HEK293T (cell line): ENCODE data around the gene MED10.

Experiments used
- CTCF ChIA-PET: fragments of 350-600 bp; formaldehyde crosslinking; extraction: SDS; loops from one replicate; lab custom pipeline; 2021; ENCODE audit warnings: antibody characterized with exemption, inconsistent platforms; lab: Yijun Ruan, JAX
- POLR2A ChIA-PET: fragments of 350-600 bp; formaldehyde crosslinking; extraction: SDS; loops from one replicate; lab custom pipeline; 2020; ENCODE audit warnings: antibody characterized with exemption, inconsistent platforms; lab: Yijun Ruan, JAX
- DNase-seq: peaks from one replicate; pipeline ENCODE4 v3.0.0; 2012; ENCODE audit warnings: mixed read lengths; ENCODE audit errors: extremely low spot score
- ARNT ChIP-seq: fragments of 450-650 bp; IDR thresholded peaks from 2 replicates; pipeline ENCODE4 v1.6.1; 2017; ENCODE audit warnings: mild to moderate bottlenecking
- BHLHE40 ChIP-seq: fragments of 450-650 bp; IDR thresholded peaks from 2 replicates; pipeline ENCODE4 v1.6.1; 2016; ENCODE audit warnings: mild to moderate bottlenecking, moderate library complexity, borderline replicate concordance
- CTBP1 ChIP-seq: fragments of 450-650 bp; IDR thresholded peaks from 2 replicates; pipeline ENCODE4 v1.6.1; 2016; ENCODE audit warnings: borderline replicate concordance
- ELF4 ChIP-seq: fragments of 450-650 bp; IDR thresholded peaks from 2 replicates; pipeline ENCODE4 v1.6.1; 2017; ENCODE audit warnings: antibody characterized with exemption
- FOXA1 ChIP-seq: fragments of 450-650 bp; IDR thresholded peaks from 2 replicates; pipeline ENCODE4 v1.6.1; 2016; ENCODE audit warnings: mild to moderate bottlenecking
- FOXK2 ChIP-seq: fragments of 450-650 bp; IDR thresholded peaks from 2 replicates; pipeline ENCODE4 v1.6.1; 2016; ENCODE audit warnings: mild to moderate bottlenecking
- FOXM1 ChIP-seq: fragments of 450-650 bp; IDR thresholded peaks from 2 replicates; pipeline ENCODE4 v1.6.1; 2017; ENCODE audit warnings: mild to moderate bottlenecking, borderline replicate concordance
- HDGF ChIP-seq: fragments of 450-650 bp; IDR thresholded peaks from 2 replicates; pipeline ENCODE4 v1.6.1; 2017; ENCODE audit warnings: antibody characterized with exemption, borderline replicate concordance
- L3MBTL2 ChIP-seq: fragments of 450-650 bp; conservative IDR thresholded peaks from 2 replicates; pipeline ENCODE4 v1.6.1; 2016; ENCODE audit warnings: mild to moderate bottlenecking
- LEF1 ChIP-seq: fragments of 450-650 bp; IDR thresholded peaks from 2 replicates; pipeline ENCODE4 v1.6.1; 2017; ENCODE audit warnings: mild to moderate bottlenecking, borderline replicate concordance
- NFRKB ChIP-seq: fragments of 450-650 bp; IDR thresholded peaks from 2 replicates; pipeline ENCODE4 v1.6.1; 2016; ENCODE audit warnings: mild to moderate bottlenecking, moderate library complexity
- PKNOX1 ChIP-seq: fragments of 450-650 bp; IDR thresholded peaks from 2 replicates; pipeline ENCODE4 v1.6.1; 2016
- SP1 ChIP-seq: fragments of 450-650 bp; IDR thresholded peaks from 2 replicates; pipeline ENCODE4 v1.6.1; 2017
- SUZ12 ChIP-seq: fragments of 450-650 bp; IDR thresholded peaks from 2 replicates; pipeline ENCODE4 v1.6.1; 2016; ENCODE audit warnings: mild to moderate bottlenecking
- TARDBP ChIP-seq: fragments of 450-650 bp; IDR thresholded peaks from 2 replicates; pipeline ENCODE4 v1.6.1; 2016
- ZNF384 ChIP-seq: fragments of 450-650 bp; IDR thresholded peaks from 2 replicates; pipeline ENCODE4 v1.6.1; 2016

MED10 gene

GRCh38 chr5:6392561-6392960, 14.2 kb upstream of the MED10 start:
- TF ChIP-seq SP1 (no peak), NFRKB (no peak), FOXK2 (no peak), ARNT (no peak), FOXA1 (no peak), BHLHE40 (no peak), CTBP1 (no peak), ELF4 (no peak), ZNF384 (no peak), L3MBTL2 (no peak), TARDBP (no peak)
- POLR2A ChIA-PET, result no interaction called here
- CTCF ChIA-PET, result no interaction called here
- DNase-seq, result no peak

- TF ChIP-seq CTBP1, result no peak
- TF ChIP-seq LEF1, result no peak
- TF ChIP-seq ZNF384, result no peak
- no peak for TF ChIP-seq ELF4
- no peak for TF ChIP-seq NFRKB
- TF ChIP-seq TARDBP, result no peak
- no peak for TF ChIP-seq FOXK2
- TF ChIP-seq FOXM1, result no peak
- TF ChIP-seq FOXA1, result no peak
- TF ChIP-seq ARNT, result no peak
- no peak for TF ChIP-seq L3MBTL2
- no peak for TF ChIP-seq SUZ12
- no peak for TF ChIP-seq PKNOX1
- DNase-seq, result no peak
- ChIA-PET POLR2A (interaction anchor here (1.0 kb wide), 1 partner anchor 13 kb away, joined by 4 read pairs; the partner anchor contains the start of gene MED10), CTCF (interaction anchor here (1.0 kb wide), 1 partner anchor 10 kb away, joined by 3 read pairs; no protein-coding TSS in a partner anchor)
Observed at GRCh38 chr5:6391151-6391550, 12.8 kb upstream of the MED10 start.

- ChIA-PET POLR2A (interaction anchor here (1.5 kb wide), 1 partner anchor 11 kb away, joined by 3 read pairs; the partner anchor contains the start of gene MED10), CTCF (interaction anchor here (0.6 kb wide), 1 partner anchor 32 kb away, joined by 3 read pairs; no protein-coding TSS in a partner anchor)
- no peak for DNase-seq
- TF ChIP-seq PKNOX1 (no peak), ZNF384 (no peak), FOXM1 (no peak), CTBP1 (no peak)
Observed at GRCh38 chr5:6389946-6390530, 11.7 kb upstream of the MED10 start.

- ChIA-PET POLR2A (interaction anchor here (1.5 kb wide), 1 partner anchor 11 kb away, joined by 3 read pairs; the partner anchor contains the start of gene MED10), CTCF (no interaction called here)
- no peak for DNase-seq
- no peak for TF ChIP-seq NFRKB
- no peak for TF ChIP-seq FOXM1
- TF ChIP-seq FOXK2, result no peak
- no peak for TF ChIP-seq FOXA1
- TF ChIP-seq PKNOX1, result no peak
- TF ChIP-seq HDGF, result no peak
- no peak for TF ChIP-seq TARDBP
Observed at GRCh38 chr5:6389397-6389796, 11.1 kb upstream of the MED10 start.

- no peak for DNase-seq
- ChIA-PET CTCF (no interaction called here), POLR2A (no interaction called here)
- no peak for TF ChIP-seq FOXA1
- no peak for TF ChIP-seq FOXK2
- TF ChIP-seq ELF4, result no peak
- TF ChIP-seq BHLHE40, result no peak
Observed at GRCh38 chr5:6387970-6388369, 9.6 kb upstream of the MED10 start.

GRCh38 chr5:6386271-6386670, 7.9 kb upstream of the MED10 start:
- no peak for TF ChIP-seq ARNT
- TF ChIP-seq SP1, result no peak
- TF ChIP-seq SUZ12, result no peak
- TF ChIP-seq PKNOX1, result no peak
- no peak for TF ChIP-seq HDGF
- no peak for TF ChIP-seq LEF1
- TF ChIP-seq FOXA1, result no peak
- no peak for TF ChIP-seq FOXM1
- no peak for TF ChIP-seq L3MBTL2
- TF ChIP-seq CTBP1, result no peak
- TF ChIP-seq TARDBP, result no peak
- ChIA-PET CTCF (interaction anchor here (0.6 kb wide), 1 partner anchor 34 kb away, joined by 9 read pairs; no protein-coding TSS in a partner anchor), POLR2A (interaction anchor here (0.6 kb wide), 1 partner anchor 8 kb away, joined by 4 read pairs; the partner anchor contains the start of gene MED10)
- DNase-seq, result no peak
